NCI-H510A treated with DMSO at 0.1 percent for 48 hours (cell line): ENCODE measurements around the gene DEXI.

Experiments used
- DNase-seq: peaks from one replicate; lab custom pipeline; 2025; lab: John Stamatoyannopoulos, UW

The DEXI gene

DNA sequence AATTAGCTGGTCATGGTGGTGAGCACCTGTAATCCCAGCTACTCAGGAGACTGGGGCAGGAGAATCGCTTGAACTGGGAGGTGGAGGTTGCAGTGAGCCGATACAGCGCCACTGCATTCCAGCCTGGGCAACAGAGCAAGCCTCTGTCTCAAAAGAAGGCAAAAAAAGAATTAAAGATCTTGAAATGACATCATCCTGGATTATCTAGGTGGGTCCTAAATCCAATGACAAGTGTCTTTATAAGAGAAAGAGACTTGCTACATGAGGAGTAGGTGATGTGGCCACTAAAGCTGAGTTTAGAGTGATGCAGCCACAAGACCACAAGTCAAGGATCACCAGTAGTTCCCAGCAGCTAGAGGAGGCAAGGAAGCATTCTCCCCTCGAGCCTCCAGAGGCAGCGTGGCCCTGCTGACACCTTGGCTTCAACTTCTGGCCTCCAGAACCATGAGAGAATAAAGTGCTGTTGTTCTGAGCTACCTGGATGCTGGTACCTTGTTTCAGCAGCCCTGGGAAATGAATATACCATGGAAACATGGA lies 49.4 kb downstream of the DEXI start:
- DNase-seq, result no peak

DNA sequence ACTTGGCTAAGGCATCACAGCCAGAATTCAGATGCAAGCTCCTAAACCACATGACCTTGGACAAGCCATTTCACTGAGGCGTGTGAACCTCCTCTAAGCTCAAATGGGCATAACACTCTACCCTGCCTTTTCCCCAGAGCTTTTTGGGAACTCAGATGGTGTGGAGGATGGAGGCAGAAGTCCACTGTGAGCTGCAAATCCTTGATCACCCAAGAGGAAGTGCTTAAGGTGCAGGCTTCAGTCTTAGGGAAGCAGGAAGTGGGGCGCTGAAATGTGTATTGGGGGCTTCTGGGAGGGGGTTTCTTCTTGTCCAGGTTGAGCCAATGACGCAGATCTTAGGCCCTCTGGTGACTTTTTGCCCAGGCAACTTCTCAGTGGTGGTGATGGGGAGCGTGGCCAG lies 52.4 kb downstream of the DEXI start:
- DNase-seq, result no peak

DNA sequence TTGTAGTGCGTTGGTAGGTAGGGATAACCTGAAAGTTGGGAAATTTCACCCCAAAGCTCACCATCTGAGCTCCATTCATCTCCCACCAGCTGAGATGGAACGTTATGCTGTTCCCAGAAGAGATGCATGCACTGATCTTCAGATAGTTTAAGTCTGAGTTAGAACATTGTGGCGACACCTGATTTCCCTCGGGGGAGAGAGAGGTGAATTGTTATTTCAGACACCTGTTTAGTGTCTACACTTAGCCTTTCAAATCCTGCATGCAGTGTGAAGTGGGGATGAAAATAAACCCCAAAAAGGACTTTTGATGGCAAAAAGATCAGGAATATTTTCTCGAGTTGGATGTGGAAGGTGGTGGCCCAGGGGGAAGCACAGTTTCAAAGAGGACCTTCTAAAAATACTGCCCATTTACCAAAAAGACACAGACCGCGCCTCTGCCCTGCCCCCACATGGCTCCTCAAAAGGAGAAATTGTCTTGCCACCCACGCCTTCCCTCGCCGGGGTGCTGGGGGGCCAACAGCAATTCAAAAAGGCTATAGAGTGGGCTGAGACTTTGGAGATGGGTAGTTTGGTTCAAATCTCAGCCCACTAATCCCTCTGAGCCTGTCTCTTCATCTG lies 53.8 kb downstream of the DEXI start:
- no peak for DNase-seq

DNA sequence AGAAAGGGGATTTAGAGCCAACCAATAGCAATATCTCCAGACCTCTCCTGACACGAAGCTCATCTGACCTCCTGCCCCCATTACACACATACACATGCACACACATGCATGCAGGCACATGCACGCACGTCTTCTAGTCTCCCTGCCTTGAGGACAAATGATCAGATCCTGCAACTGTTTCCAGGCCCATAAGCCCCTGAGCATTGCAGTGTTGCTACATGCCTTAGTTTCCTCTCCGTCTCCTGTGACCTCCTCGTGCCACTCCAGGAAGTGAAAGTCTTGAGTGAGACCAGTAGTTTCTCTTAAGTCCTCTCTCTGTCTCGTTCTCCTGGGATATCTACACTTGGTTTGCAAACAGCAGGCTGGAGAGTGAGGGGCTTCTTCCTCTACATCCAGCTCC lies 57.0 kb downstream of the DEXI start:
- no peak for DNase-seq

DNA sequence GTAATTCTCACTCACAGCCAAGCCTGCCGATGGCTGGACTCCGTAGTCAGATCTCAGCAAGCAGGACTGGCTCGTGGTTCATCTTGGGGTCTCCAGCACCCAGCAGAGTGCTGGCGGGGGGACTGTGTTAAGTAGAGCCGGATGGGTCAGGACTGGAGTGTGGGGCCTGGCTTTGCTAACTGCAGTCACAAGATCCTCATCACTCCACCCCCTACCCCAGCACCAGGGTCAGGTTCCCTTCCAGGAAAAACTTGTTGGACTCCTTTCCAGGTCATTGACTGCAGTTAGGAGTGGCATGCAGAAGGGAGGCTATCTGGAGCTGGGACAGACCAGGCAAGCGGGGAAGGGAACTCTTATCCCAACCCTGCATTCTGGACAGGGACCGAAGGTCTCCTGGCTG lies 59.3 kb downstream of the DEXI start:
- DNase-seq, result peak; percentile 51

DNA sequence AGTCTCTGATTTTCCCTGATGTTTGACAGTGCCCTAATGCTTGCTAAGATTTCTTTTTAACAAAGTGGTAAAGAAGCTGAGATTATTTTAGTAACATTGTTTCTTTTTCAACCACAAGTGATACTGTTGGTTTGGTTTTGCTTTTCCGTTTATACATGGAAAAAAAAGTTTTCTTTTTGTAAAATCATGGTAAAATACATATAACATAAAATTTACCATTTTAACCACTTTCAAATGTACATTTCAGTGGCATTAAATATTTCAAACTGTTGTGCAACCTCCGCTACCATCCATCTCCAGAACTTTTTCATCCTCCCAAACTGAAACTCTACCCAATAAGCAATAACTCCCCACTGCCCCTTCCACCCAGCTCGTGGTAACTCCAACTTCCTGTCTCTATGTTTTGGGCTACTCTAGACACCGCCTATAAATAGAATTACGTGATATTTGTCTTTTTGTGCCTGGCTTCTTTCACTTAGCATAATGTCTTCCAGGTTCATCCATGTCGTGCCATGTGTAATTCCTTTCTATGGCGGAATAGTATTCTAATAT lies 60.7 kb downstream of the DEXI start:
- no peak for DNase-seq

DNA sequence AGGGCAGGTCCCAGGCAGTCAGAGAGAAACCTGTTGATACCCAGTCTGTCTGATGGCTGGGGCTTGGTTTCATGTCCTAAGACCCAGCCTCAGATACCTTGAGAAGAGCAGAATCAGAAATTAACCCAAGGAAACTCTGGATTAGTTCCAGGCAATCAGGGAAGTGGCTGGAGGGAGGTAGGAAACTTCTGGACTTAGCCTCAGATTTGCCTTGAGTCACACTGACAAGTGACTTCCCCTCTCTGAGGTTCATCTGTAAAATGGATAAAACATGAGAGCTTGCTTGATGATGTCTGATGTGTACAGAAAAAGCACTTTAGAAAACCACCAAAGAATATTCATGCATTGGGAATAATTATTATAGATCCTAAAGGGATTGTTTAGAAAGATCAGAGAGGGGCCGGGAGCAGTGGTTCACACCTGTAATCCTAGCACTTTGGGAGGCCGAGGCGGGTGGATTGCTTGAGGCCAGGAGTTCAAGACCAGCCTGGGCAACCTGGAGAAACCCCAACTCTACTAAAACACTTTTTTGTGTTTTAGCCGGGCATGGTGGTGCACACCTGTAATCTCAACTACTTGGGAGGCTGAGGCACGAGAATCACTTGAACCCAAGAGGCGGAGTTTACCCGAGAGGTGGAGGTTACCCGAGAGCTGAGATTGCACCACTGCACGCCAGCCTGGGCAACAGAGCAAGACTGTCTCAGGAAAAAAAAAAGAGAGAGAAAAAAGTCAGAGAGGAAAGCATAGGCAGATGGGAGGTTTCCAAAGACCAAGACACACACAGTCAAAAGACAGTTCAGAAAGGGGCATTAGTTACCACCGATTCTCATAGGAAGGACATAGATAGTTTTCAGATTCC lies 61.4 kb downstream of the DEXI start:
- DNase-seq, result no peak

DNA sequence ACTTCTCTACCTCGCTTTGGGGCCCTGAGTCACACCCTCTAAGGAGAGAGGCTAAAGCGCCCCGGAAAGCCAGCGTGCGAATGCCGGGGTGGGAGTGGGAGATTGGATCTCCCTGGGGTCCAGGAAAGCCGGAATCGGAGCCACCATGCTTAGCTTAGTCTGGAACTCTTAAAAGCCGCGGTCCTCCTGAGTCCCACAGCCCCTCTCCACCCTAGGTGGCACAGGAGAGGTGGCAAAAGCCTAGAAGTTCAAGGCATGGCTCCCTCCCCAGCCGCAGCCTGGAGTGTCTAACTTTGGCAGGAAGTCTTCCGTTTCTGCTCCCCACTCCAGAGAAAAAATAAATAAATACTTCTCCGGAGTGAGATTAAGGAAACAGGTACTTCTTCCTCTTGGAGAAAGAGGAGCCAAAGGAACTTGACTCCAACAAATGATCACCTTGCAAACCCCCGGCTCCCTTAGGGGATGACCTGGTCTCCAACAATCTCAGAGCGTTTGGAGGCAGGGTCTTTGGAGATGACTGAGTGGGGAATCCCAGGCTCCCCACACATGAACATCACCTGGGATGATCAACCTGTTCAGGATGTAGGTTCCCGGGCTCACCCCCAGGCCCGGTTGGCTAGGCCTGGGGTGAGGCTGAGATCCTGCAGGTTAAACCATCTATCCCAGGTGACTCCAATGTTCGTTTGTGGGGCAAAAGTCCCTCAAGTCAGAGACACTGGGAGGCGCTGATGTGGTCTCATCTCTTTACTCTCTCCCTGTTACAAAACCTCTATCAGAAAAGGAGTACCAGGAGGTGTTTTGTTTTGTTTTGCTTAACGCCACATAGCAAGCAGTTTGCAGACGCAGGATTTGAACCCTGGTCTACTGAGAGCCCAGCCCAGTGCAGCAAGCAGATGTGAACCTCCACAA lies 62.3 kb downstream of the DEXI start:
- no peak for DNase-seq
